K562 (cell line): ENCODE measurements around the gene CDC45. TPM values are rescaled to one million over a fixed set of nuclear protein-coding genes. Genes with fewer than 3 reads are reported as not detected.

Source experiments
- ATAC-seq: fragments of 200-7000 bp; cut with Tn5 transposase; 3 replicates; pipeline ENCODE4 v1.9.1; 2020; ENCODE audit warnings: moderate library complexity
- BruUV-seq: library from RNA; stranded (reverse); fragments of 400-500 nt; replicated peaks from 2 replicates; lab custom pipeline; 2021; lab: Mats Ljungman, UMichigan
- CTCF ChIA-PET: fragments of 300-600 bp; formaldehyde crosslinking; extraction: SDS; loops from one replicate; lab custom pipeline; 2021; ENCODE audit warnings: low intra/inter-chr PET ratio; lab: Yijun Ruan, JAX
- POLR2A ChIA-PET: fragments of 300-600, 350-650 bp; sonication (Branson Sonifier 250); formaldehyde crosslinking; extraction: SDS; loops from one replicate; lab custom pipeline; 2021; ENCODE audit warnings: antibody characterized with exemption, inconsistent platforms; lab: Yijun Ruan, JAX
- DNase-seq, 4 experiments: peaks; one replicate each; pipeline versions ENCODE4 v3.0.0 to v3.0.0-alpha.2; 2011 to 2018; ENCODE audit warnings: low spot score in 3 of 4, mixed read lengths in 3 of 4; ENCODE audit errors: extremely low read depth in 1 of 4
- FAIRE-seq: peaks from 2 replicates; lab custom pipeline; 2011; peaks lifted over from hg19 to GRCh38; lab: Jason Lieb, UNC
- H2AFZ ChIP-seq: 2 replicates; pipeline ENCODE4 v1.6.0; 2011; ENCODE audit warnings: low read depth, low read length, control low read depth, inconsistent platforms
- H3K27ac ChIP-seq: fragments of 200-600 bp; 3 replicates; pipeline ENCODE4 v1.8.0; 2011; ENCODE audit warnings: low read depth, mild to moderate bottlenecking, control low read depth, inconsistent platforms, low read length, moderate library complexity, mixed read lengths; ENCODE audit errors: extremely low read depth
- H3K27me3 ChIP-seq, 2 experiments: fragments of 300-600 bp in 1 of 2; 2 replicates in 1 of 2; 3 replicates in 1 of 2; pipeline versions ENCODE4 v1.6.0 to v1.8.0; 2011; ENCODE audit warnings: inconsistent platforms in 2 of 2, low read length in 2 of 2, mild to moderate bottlenecking in 1 of 2, mixed read lengths in 1 of 2, moderate library complexity in 1 of 2; ENCODE audit not compliant: control insufficient read depth in 2 of 2, insufficient read depth in 2 of 2
- H3K36me3 ChIP-seq: fragments of 300-600 bp; 3 replicates; pipeline ENCODE4 v1.8.0; 2011; ENCODE audit warnings: mild to moderate bottlenecking, low read length, inconsistent platforms; ENCODE audit not compliant: control insufficient read depth, insufficient read depth
- H3K4me1 ChIP-seq, 2 experiments: fragments of 200-600 bp in 1 of 2; replicated peaks in 1 of 2; 2 replicates in 1 of 2; 3 replicates in 1 of 2; pipeline versions ENCODE4 v1.5.1 to v1.8.0; 2011; ENCODE audit warnings: inconsistent platforms in 2 of 2, low read length in 2 of 2, mild to moderate bottlenecking in 1 of 2, mixed read lengths in 1 of 2, moderate library complexity in 1 of 2; ENCODE audit not compliant: control insufficient read depth in 2 of 2, insufficient read depth in 2 of 2
- H3K4me2 ChIP-seq: 2 replicates; pipeline ENCODE4 v1.6.1; 2011; ENCODE audit warnings: low read length, control low read depth, inconsistent platforms, mixed read lengths; ENCODE audit not compliant: insufficient read depth
- H3K4me3 ChIP-seq: fragments of 200-600 bp; sonication (generic), shearing (Covaris generic); 2 replicates; pipeline ENCODE4 v1.5.1; 2016; ENCODE audit warnings: control low read depth, inconsistent platforms
- H3K79me2 ChIP-seq: fragments of 200-600 bp; 3 replicates; pipeline ENCODE4 v1.8.0; 2011; ENCODE audit warnings: low read length, inconsistent platforms; ENCODE audit not compliant: control insufficient read depth, insufficient read depth
- H3K9ac ChIP-seq, 2 experiments: 2 replicates each; pipeline versions ENCODE4 v1.6.0 to v1.6.1; 2011; ENCODE audit warnings: low read depth in 2 of 2, low read length in 2 of 2, control low read depth in 1 of 2, inconsistent platforms in 1 of 2, mild to moderate bottlenecking in 1 of 2, mixed read lengths in 1 of 2; ENCODE audit not compliant: insufficient read depth in 1 of 2
- H3K9me1 ChIP-seq: one replicate; pipeline ENCODE4 v1.6.0; 2011; ENCODE audit warnings: inconsistent platforms, mild to moderate bottlenecking, low read length, moderate library complexity; ENCODE audit not compliant: control insufficient read depth, insufficient read depth
- H3K9me3 ChIP-seq: replicated peaks from 2 replicates; pipeline ENCODE4 v1.5.1; 2011; ENCODE audit warnings: low read depth, low read length, inconsistent platforms; ENCODE audit not compliant: control insufficient read depth, insufficient read depth
- H4K20me1 ChIP-seq: replicated peaks from 2 replicates; pipeline ENCODE4 v1.6.1; 2011; ENCODE audit warnings: low read length, inconsistent platforms, mixed read lengths; ENCODE audit not compliant: control insufficient read depth, insufficient read depth
- ESRRA ChIP-seq: fragments of 450-650 bp; IDR thresholded peaks from 2 replicates; pipeline ENCODE4 v1.6.1; 2014; ENCODE audit warnings: low read depth, mild to moderate bottlenecking, moderate library complexity, borderline replicate concordance
- JUND ChIP-seq, 2 experiments: IDR thresholded peaks; 2 replicates in 1 of 2; 3 replicates in 1 of 2; pipeline ENCODE4 v1.6.1; 2011; ENCODE audit warnings: borderline replicate concordance in 2 of 2, low read depth in 2 of 2, low read length in 2 of 2, improper control_type of control experiment in 1 of 2, missing biosample characterization in 1 of 2, missing genetic modification characterization in 1 of 2, missing genetic modification reagents in 1 of 2
- MCM3 ChIP-seq: fragments of 450-650 bp; IDR thresholded peaks from 2 replicates; pipeline ENCODE4 v1.6.1; 2016
- STAG1 ChIP-seq: sonication (generic); formaldehyde crosslinking; IDR thresholded peaks from 2 replicates; pipeline ENCODE4 v1.5.0; 2020; ENCODE audit warnings: missing genetic modification reagents, borderline replicate concordance
- WGBS: fragments of 100-300 bp; shearing (Covaris generic); methylation state at CpG from one replicate; pipeline ENCODE4 v1.1.6; 2016; ENCODE audit warnings: low coverage, mixed read lengths; ENCODE audit not compliant: insufficient coverage; ENCODE audit errors: missing lambda C conversion rate; 5-methylcytosine and 5-hydroxymethylcytosine counted together
- in situ Hi-C: fragments of 300-500 bp; cut with MboI; formaldehyde crosslinking; loops from 4 replicates; pipeline ENCODE4 v1.15.0; 2018; ENCODE audit warnings: inconsistent platforms, mixed read lengths
- intact Hi-C: fragments of 100-400 bp; cut with micrococcal nuclease; formaldehyde crosslinking; loops from 2 replicates; pipeline ENCODE4 v1.14.2; 2022
- polyA plus RNA-seq, 8 experiments: library from polyadenylated mRNA; depleted of rRNA in 4 of 8; stranded (reverse) in 5 of 8; unstranded in 3 of 8; fragments of >200 nt; fragmentation: Nextera tagmentation in 2 of 8; fragmentation: Illumina TruSeq in 1 of 8; extraction: Ambion mirVana in 2 of 8; extraction: Trizol in 1 of 8; gene quantifications; 2 replicates each; pipeline versions ENCODE4 v1.2.1 to v1.2.3, GENCODE V29; 2011 to 2014; ENCODE audit warnings: inconsistent platforms in 1 of 8, missing spikeins in 1 of 8
- total RNA-seq, 7 experiments: library from RNA; depleted of rRNA in 6 of 7; stranded (reverse); fragments of >200 nt in 6 of 7; fragmentation: Illumina TruSeq in 2 of 7; extraction: Trizol in 2 of 7; gene quantifications; 2 replicates each; pipeline versions ENCODE4 v1.2.1 to v1.2.3, GENCODE V29; 2011 to 2021; ENCODE audit warnings: low replicate concordance in 1 of 7
- TF ChIP-seq, protein P1 (sequence below): fragments of 450-650 bp; IDR thresholded peaks from 2 replicates; pipeline ENCODE4 v1.6.1; 2018; ENCODE audit not compliant: partially characterized antibody
- TF ChIP-seq, protein P2 (sequence below): sonication (generic); formaldehyde crosslinking; IDR thresholded peaks from 2 replicates; pipeline ENCODE4 v1.8.1; 2023; ENCODE audit warnings: mild to moderate bottlenecking, missing genetic modification reagents
- TF ChIP-seq, protein P3 (sequence below): sonication (generic); formaldehyde crosslinking; IDR thresholded peaks from 2 replicates; pipeline ENCODE4 v1.8.1; 2023; ENCODE audit warnings: missing genetic modification reagents, mild to moderate bottlenecking, borderline replicate concordance
- TF ChIP-seq, protein P4 (sequence below): fragments of 250-450 bp; sonication (Bioruptor Pico); IDR thresholded peaks from 2 replicates; pipeline ENCODE4 v1.4.0; 2020; ENCODE audit warnings: borderline replicate concordance

Gene CDC45
- total and polyA plus RNA-seq, 9 of the 15 experiments (the other 6 are each of a cell fraction or from before 2014, with no cell fraction given), result 251 to 580 (median 410) TPM

DNA sequence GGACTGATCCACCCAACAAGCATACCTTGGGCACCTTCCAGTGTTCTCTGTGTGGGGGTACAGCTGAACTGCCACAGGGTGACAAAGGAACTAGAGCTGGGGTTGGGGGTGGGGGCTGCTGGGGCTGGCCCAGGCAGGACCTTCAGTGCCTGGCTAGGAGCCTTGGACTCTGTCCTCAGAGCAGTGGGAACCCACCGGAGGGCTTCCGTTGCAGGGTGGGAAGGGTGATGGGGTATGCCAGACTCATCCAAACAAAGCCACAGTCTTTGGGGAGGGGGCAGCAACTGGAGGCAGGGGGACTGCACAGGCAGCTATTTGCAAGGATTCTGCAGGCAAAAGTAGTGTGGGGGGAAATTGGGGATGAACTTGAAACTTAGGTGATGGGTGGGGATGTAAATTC, 80.2 kb downstream of the CDC45 start:
- no peak overlapping the region for H2AFZ ChIP-seq
- no peak overlapping the region for H3K27ac ChIP-seq
- ATAC-seq (no peak), FAIRE-seq (no peak), DNase-seq (peak in 2 of 4 experiments; percentile 17 to 19)
- H3K27me3 ChIP-seq, result peaks cover 62 to 63% of the 10 kb centered on the region in 2 experiments
- TF ChIP-seq, protein P1, sequence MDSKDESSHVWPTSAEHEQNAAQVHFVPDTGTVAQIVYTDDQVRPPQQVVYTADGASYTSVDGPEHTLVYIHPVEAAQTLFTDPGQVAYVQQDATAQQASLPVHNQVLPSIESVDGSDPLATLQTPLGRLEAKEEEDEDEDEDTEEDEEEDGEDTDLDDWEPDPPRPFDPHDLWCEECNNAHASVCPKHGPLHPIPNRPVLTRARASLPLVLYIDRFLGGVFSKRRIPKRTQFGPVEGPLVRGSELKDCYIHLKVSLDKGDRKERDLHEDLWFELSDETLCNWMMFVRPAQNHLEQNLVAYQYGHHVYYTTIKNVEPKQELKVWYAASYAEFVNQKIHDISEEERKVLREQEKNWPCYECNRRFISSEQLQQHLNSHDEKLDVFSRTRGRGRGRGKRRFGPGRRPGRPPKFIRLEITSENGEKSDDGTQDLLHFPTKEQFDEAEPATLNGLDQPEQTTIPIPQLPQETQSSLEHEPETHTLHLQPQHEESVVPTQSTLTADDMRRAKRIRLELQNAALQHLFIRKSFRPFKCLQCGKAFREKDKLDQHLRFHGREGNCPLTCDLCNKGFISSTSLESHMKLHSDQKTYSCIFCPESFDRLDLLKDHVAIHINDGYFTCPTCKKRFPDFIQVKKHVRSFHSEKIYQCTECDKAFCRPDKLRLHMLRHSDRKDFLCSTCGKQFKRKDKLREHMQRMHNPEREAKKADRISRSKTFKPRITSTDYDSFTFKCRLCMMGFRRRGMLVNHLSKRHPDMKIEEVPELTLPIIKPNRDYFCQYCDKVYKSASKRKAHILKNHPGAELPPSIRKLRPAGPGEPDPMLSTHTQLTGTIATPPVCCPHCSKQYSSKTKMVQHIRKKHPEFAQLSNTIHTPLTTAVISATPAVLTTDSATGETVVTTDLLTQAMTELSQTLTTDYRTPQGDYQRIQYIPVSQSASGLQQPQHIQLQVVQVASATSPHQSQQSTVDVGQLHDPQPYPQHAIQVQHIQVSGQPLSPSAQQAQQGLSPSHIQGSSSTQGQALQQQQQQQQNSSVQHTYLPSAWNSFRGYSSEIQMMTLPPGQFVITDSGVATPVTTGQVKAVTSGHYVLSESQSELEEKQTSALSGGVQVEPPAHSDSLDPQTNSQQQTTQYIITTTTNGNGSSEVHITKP, result no peak
- TF ChIP-seq, protein P2, sequence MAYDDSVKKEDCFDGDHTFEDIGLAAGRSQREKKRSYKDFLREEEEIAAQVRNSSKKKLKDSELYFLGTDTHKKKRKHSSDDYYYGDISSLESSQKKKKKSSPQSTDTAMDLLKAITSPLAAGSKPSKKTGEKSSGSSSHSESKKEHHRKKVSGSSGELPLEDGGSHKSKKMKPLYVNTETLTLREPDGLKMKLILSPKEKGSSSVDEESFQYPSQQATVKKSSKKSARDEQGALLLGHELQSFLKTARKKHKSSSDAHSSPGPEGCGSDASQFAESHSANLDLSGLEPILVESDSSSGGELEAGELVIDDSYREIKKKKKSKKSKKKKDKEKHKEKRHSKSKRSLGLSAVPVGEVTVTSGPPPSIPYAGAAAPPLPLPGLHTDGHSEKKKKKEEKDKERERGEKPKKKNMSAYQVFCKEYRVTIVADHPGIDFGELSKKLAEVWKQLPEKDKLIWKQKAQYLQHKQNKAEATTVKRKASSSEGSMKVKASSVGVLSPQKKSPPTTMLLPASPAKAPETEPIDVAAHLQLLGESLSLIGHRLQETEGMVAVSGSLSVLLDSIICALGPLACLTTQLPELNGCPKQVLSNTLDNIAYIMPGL (CRISPR knock-in tag), result no peak
- TF ChIP-seq, protein P3, sequence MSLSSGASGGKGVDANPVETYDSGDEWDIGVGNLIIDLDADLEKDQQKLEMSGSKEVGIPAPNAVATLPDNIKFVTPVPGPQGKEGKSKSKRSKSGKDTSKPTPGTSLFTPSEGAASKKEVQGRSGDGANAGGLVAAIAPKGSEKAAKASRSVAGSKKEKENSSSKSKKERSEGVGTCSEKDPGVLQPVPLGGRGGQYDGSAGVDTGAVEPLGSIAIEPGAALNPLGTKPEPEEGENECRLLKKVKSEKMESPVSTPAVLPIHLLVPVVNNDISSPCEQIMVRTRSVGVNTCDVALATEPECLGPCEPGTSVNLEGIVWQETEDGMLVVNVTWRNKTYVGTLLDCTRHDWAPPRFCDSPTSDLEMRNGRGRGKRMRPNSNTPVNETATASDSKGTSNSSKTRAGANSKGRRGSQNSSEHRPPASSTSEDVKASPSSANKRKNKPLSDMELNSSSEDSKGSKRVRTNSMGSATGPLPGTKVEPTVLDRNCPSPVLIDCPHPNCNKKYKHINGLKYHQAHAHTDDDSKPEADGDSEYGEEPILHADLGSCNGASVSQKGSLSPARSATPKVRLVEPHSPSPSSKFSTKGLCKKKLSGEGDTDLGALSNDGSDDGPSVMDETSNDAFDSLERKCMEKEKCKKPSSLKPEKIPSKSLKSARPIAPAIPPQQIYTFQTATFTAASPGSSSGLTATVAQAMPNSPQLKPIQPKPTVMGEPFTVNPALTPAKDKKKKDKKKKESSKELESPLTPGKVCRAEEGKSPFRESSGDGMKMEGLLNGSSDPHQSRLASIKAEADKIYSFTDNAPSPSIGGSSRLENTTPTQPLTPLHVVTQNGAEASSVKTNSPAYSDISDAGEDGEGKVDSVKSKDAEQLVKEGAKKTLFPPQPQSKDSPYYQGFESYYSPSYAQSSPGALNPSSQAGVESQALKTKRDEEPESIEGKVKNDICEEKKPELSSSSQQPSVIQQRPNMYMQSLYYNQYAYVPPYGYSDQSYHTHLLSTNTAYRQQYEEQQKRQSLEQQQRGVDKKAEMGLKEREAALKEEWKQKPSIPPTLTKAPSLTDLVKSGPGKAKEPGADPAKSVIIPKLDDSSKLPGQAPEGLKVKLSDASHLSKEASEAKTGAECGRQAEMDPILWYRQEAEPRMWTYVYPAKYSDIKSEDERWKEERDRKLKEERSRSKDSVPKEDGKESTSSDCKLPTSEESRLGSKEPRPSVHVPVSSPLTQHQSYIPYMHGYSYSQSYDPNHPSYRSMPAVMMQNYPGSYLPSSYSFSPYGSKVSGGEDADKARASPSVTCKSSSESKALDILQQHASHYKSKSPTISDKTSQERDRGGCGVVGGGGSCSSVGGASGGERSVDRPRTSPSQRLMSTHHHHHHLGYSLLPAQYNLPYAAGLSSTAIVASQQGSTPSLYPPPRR (CRISPR knock-in tag), result 0 out of 2 replicates have a peak, but pooled peaks have one; percentile 11
- TF ChIP-seq JUND (IDR thresholded peaks at IDR 0.05; ENCODE audit: borderline replicate concordance, low read depth, low read length) (no peak), JUND (tag; IDR thresholded peaks at IDR 0.05; ENCODE audit: borderline replicate concordance, low read depth, low read length) (no peak), STAG1 (CRISPR knock-in tag) (0 out of 2 replicates have a peak, but pooled peaks have one; percentile 40), ESRRA (no peak), MCM3 (no peak)
- TF ChIP-seq, protein P4, sequence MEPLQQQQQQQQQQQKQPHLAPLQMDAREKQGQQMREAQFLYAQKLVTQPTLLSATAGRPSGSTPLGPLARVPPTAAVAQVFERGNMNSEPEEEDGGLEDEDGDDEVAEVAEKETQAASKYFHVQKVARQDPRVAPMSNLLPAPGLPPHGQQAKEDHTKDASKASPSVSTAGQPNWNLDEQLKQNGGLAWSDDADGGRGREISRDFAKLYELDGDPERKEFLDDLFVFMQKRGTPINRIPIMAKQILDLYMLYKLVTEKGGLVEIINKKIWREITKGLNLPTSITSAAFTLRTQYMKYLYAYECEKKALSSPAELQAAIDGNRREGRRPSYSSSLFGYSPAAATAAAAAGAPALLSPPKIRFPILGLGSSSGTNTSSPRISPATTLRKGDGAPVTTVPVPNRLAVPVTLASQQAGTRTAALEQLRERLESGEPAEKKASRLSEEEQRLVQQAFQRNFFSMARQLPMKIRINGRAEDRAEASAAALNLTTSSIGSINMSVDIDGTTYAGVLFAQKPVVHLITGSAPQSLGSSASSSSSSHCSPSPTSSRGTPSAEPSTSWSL (CRISPR knock-in tag), result no peak
- H3K9me1 ChIP-seq, result no peaks in the 10 kb centered on the region
- 0 out of 2 replicates have a peak, but pooled peaks cover 3% of the 10 kb centered on the region for H3K9me3 ChIP-seq
- H3K4me3 ChIP-seq, result no peak overlapping the region
- intact Hi-C loops (no loop called here), in situ Hi-C loops (loop anchor here (25.0 kb wide), 1 partner anchor 1577 kb away; no protein-coding TSS in a partner anchor)
- H4K20me1 ChIP-seq, result no peaks in the 10 kb centered on the region
- no TSS peak for BruUV-seq
- H3K4me1 ChIP-seq, result no peaks in the 10 kb centered on the region; a peak in 1 of 5 replicates
- CTCF ChIA-PET, result no interaction called here
- POLR2A ChIA-PET, result interaction anchor here (0.6 to 4.3 kb wide), 6 partner anchors 8 to 164 kb away, joined by 3 to 39 read pairs (median 4); no protein-coding TSS in a partner anchor
- no peaks in the 10 kb centered on the region for H3K36me3 ChIP-seq
- WGBS, result 72% methylated on average over 2 of the region's 2 CpGs
- no peak overlapping the region for H3K4me2 ChIP-seq
- no peaks in the 10 kb centered on the region for H3K79me2 ChIP-seq
- H3K9ac ChIP-seq, result no peak overlapping the region
